A549 (cell line): ENCODE measurements around the gene BBIP1. TPM values are rescaled to one million over a fixed set of nuclear protein-coding genes. Genes with fewer than 3 reads are reported as not detected.

Source experiments
- ATAC-seq, 2 experiments: fragments of 200-7000 bp in 1 of 2; fragments of >200 bp in 1 of 2; cut with Nextera tagmentation in 1 of 2; cut with Tn5 transposase in 1 of 2; 3 replicates each; pipeline versions ENCODE4 v1.8.0 to v1.9.1; 2018 to 2020; ENCODE audit warnings: mild to moderate bottlenecking in 1 of 2, moderate library complexity in 1 of 2
- CTCF ChIA-PET: fragments of 300-600 bp; sonication (Branson Sonifier 250); formaldehyde crosslinking; extraction: SDS; loops from one replicate; lab custom pipeline; 2021; ENCODE audit warnings: antibody characterized with exemption, inconsistent platforms; lab: Yijun Ruan, JAX
- POLR2A ChIA-PET: fragments of 350-600 bp; formaldehyde crosslinking; extraction: SDS; loops from one replicate; lab custom pipeline; 2021; ENCODE audit warnings: antibody characterized with exemption, inconsistent platforms; lab: Yijun Ruan, JAX
- DNase-seq, 2 experiments: peaks; one replicate each; pipeline versions ENCODE4 v3.0.0 to v3.0.0-alpha.2; 2011 to 2016; ENCODE audit warnings: low read depth in 1 of 2, low spot score in 1 of 2
- FAIRE-seq: peaks from 2 replicates; lab custom pipeline; 2011; peaks lifted over from hg19 to GRCh38; lab: Jason Lieb, UNC
- H3K27ac ChIP-seq, 2 experiments: fragments of >200 bp; sonication (Bioruptor Twin); formaldehyde crosslinking; 3 replicates each; pipeline ENCODE4 v1.5.1; 2016 to 2017
- H3K4me1 ChIP-seq: fragments of >200 bp; sonication (Bioruptor Twin); formaldehyde crosslinking; 3 replicates; pipeline ENCODE4 v1.6.1; 2016
- H3K4me2 ChIP-seq: fragments of >200 bp; sonication (Bioruptor Twin); formaldehyde crosslinking; 3 replicates; pipeline ENCODE4 v1.6.1; 2016
- H3K4me3 ChIP-seq: fragments of >200 bp; sonication (Bioruptor Twin); formaldehyde crosslinking; 3 replicates; pipeline ENCODE4 v1.5.1; 2016
- H3K9me3 ChIP-seq: fragments of >200 bp; sonication (Bioruptor Twin); formaldehyde crosslinking; 3 replicates; pipeline ENCODE4 v1.6.1; 2016
- CBX2 ChIP-seq: fragments of 200-600 bp; sonication (generic); IDR thresholded peaks from 2 replicates; pipeline ENCODE4 v1.6.1; 2016; ENCODE audit warnings: low read depth, mild to moderate bottlenecking, borderline replicate concordance
- CBX8 ChIP-seq: fragments of 200-600 bp; sonication (generic); IDR thresholded peaks from 2 replicates; pipeline ENCODE4 v1.6.1; 2016
- CHD2 ChIP-seq: fragments of 150-350 bp; IDR thresholded peaks from 2 replicates; pipeline ENCODE4 v1.6.1; 2014; ENCODE audit warnings: low read length; ENCODE audit not compliant: partially characterized antibody
- CHD4 ChIP-seq: fragments of 200-600 bp; sonication (generic); IDR thresholded peaks from 2 replicates; pipeline ENCODE4 v1.6.1; 2016; ENCODE audit warnings: antibody characterized with exemption, mild to moderate bottlenecking, borderline replicate concordance
- EHMT2 ChIP-seq: fragments of 200-600 bp; sonication (generic); IDR thresholded peaks from 2 replicates; pipeline ENCODE4 v1.6.1; 2016; ENCODE audit warnings: antibody characterized with exemption, low read depth, mild to moderate bottlenecking, moderate library complexity
- FOXS1 ChIP-seq: fragments of 250-450 bp; sonication (Bioruptor Pico); IDR thresholded peaks from 2 replicates; pipeline ENCODE4 v1.5.0; 2020; ENCODE audit warnings: mild to moderate bottlenecking, moderate library complexity
- GATA3 ChIP-seq: IDR thresholded peaks from 2 replicates; pipeline ENCODE4 v1.6.1; 2012; ENCODE audit warnings: borderline replicate concordance
- HDAC2 ChIP-seq: fragments of 200-600 bp; sonication (generic); IDR thresholded peaks from 2 replicates; pipeline ENCODE4 v1.6.1; 2016
- HEYL ChIP-seq: fragments of 250-450 bp; sonication (Bioruptor Pico); IDR thresholded peaks from 2 replicates; pipeline ENCODE4 v1.8.0; 2021; ENCODE audit warnings: mild to moderate bottlenecking, moderate library complexity
- HOXA7 ChIP-seq: fragments of 250-450 bp; sonication (Bioruptor Pico); IDR thresholded peaks from 2 replicates; pipeline ENCODE4 v1.5.0; 2020; ENCODE audit warnings: mild to moderate bottlenecking, moderate library complexity
- HOXB5 ChIP-seq: fragments of 250-450 bp; sonication (Bioruptor Pico); IDR thresholded peaks from 2 replicates; pipeline ENCODE4 v1.5.0; 2020; ENCODE audit warnings: mild to moderate bottlenecking, moderate library complexity
- NPAS2 ChIP-seq: fragments of 250-450 bp; sonication (Bioruptor Pico); IDR thresholded peaks from 2 replicates; pipeline ENCODE4 v1.8.0; 2022; ENCODE audit warnings: mild to moderate bottlenecking, moderate library complexity, borderline replicate concordance
- NR3C1 ChIP-seq: fragments of >200 bp; sonication (Bioruptor Twin); formaldehyde crosslinking; IDR thresholded peaks from 3 replicates; pipeline ENCODE4 v1.6.1; 2017
- PHF8 ChIP-seq: fragments of 200-600 bp; sonication (generic); IDR thresholded peaks from 2 replicates; pipeline ENCODE4 v1.6.1; 2016; ENCODE audit warnings: low read depth, mild to moderate bottlenecking, antibody characterized with exemption, moderate library complexity, borderline replicate concordance
- RAD21 ChIP-seq, 2 experiments: fragments of >200 bp in 1 of 2; sonication (Bioruptor Twin) in 1 of 2; formaldehyde crosslinking in 1 of 2; IDR thresholded peaks in 1 of 2; conservative IDR thresholded peaks in 1 of 2; 2 replicates in 1 of 2; 3 replicates in 1 of 2; pipeline ENCODE4 v1.6.1; 2012 to 2018; ENCODE audit warnings: inconsistent platforms in 1 of 2
- SMC3 ChIP-seq: fragments of >200 bp; sonication (Bioruptor Twin); formaldehyde crosslinking; IDR thresholded peaks from 3 replicates; pipeline ENCODE4 v1.6.1; 2018; ENCODE audit warnings: inconsistent platforms
- TFCP2L1 ChIP-seq: fragments of 250-450 bp; sonication (Bioruptor Pico); IDR thresholded peaks from 2 replicates; pipeline ENCODE4 v1.5.0; 2021; ENCODE audit warnings: mild to moderate bottlenecking
- ZNF302 ChIP-seq: fragments of 250-450 bp; sonication (Bioruptor Pico); IDR thresholded peaks from 2 replicates; pipeline ENCODE4 v1.9.0; 2021; ENCODE audit warnings: inconsistent platforms, mild to moderate bottlenecking, moderate library complexity
- ZSCAN20 ChIP-seq: fragments of 250-450 bp; sonication (Bioruptor Pico); IDR thresholded peaks from 2 replicates; pipeline ENCODE4 v1.8.0; 2022; ENCODE audit warnings: mild to moderate bottlenecking, moderate library complexity
- WGBS: methylation state at CpG from one replicate; pipeline ENCODE4 v1.1.6; 2017; ENCODE audit errors: missing lambda C conversion rate; 5-methylcytosine and 5-hydroxymethylcytosine counted together
- polyA plus RNA-seq, 4 experiments: library from polyadenylated mRNA; depleted of rRNA in 3 of 4; stranded (reverse); fragments of >200 nt; fragmentation: RNase III in 1 of 4; extraction: RNeasy Plus Mini Kit Qiagen cat#74134 plus additional on column Dnase treatment in 1 of 4; gene quantifications; 2 replicates in 3 of 4; 3 replicates in 1 of 4; pipeline ENCODE4 v1.2.3, GENCODE V29; 2011 to 2017
- TF ChIP-seq, protein P1 (sequence below): fragments of >200 bp; sonication (Bioruptor Twin); formaldehyde crosslinking; IDR thresholded peaks from 2 replicates; pipeline ENCODE4 v1.6.1; 2016
- TF ChIP-seq, protein P2 (sequence below): fragments of 150-350 bp; IDR thresholded peaks from 2 replicates; pipeline ENCODE4 v1.6.1; 2014; ENCODE audit warnings: low read depth, mild to moderate bottlenecking, low read length

The BBIP1 gene
- polyA plus RNA-seq, 2 of the 4 experiments (the other 2 are of a cell fraction), result 57.2 to 83.4 TPM

DNA sequence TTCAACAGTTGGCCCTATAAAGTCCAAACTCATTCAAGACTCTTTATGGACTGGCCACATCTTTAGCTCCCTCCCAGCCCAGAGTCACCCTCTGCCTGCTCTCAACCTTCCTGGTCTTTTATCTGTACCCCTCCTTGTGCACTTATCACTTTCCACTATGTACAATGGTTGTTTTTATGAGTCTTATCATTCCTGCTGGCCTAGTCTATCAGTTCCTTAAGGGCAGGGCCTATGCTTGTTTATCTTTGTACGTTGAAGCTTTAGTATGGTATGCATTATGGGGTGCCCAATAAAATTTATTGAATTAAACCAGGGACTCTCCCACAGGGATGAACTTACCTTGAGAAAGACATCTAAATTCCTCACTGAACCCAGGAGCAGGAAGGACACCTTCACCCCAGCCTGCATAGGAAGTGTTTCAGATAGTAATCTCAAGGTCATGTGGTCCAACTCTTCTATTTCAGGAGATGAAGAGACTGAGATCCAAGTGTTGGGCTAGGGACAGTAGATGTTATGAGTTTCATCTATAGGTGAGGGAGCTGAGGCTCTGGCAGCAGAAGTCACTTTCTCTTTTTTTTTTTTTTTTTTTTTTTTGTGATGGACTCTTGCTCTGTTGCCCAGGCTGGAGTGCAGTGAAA, 60.6 kb downstream of the BBIP1 start:
- no peak overlapping the region for H3K4me3 ChIP-seq
- no peak overlapping the region for H3K27ac ChIP-seq
- H3K4me1 ChIP-seq, result 0 out of 3 replicates have a peak, but pooled peaks cover 3% of the 10 kb centered on the region
- ATAC-seq (peak in 1 of 2 experiments; percentile 21; a peak in 2 of 6 replicates), DNase-seq (no peak), FAIRE-seq (no peak)
- H3K4me2 ChIP-seq, result no peak overlapping the region
- no peaks in the 10 kb centered on the region for H3K9me3 ChIP-seq
- ChIA-PET POLR2A (interaction anchor here (1.5 kb wide), 1 partner anchor 13 kb away, joined by 5 read pairs; the partner anchor contains the start of gene PDCD4), CTCF (interaction anchor here (0.9 to 3.1 kb wide), 5 partner anchors 13 to 248 kb away, joined by 3 to 12 read pairs (median 4); no protein-coding TSS in a partner anchor)
- TF ChIP-seq CHD2 (no peak), CHD4 (no peak), PHF8 (no peak), ZSCAN20 (no peak), SMC3 (no peak), HOXB5 (CRISPR knock-in tag) (no peak), NR3C1 (no peak), HOXA7 (CRISPR knock-in tag) (no peak), TFCP2L1 (CRISPR knock-in tag) (no peak), CBX8 (no peak), RAD21 (conservative IDR thresholded peaks at IDR 0.05 in 1 of 2, IDR thresholded peaks at IDR 0.05 in 1 of 2) (no peak), HEYL (CRISPR knock-in tag) (no peak), ZNF302 (CRISPR knock-in tag) (no peak), HDAC2 (no peak)
- TF ChIP-seq, protein P1, sequence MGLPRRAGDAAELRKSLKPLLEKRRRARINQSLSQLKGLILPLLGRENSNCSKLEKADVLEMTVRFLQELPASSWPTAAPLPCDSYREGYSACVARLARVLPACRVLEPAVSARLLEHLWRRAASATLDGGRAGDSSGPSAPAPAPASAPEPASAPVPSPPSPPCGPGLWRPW, result no peak
- TF ChIP-seq, protein P2, sequence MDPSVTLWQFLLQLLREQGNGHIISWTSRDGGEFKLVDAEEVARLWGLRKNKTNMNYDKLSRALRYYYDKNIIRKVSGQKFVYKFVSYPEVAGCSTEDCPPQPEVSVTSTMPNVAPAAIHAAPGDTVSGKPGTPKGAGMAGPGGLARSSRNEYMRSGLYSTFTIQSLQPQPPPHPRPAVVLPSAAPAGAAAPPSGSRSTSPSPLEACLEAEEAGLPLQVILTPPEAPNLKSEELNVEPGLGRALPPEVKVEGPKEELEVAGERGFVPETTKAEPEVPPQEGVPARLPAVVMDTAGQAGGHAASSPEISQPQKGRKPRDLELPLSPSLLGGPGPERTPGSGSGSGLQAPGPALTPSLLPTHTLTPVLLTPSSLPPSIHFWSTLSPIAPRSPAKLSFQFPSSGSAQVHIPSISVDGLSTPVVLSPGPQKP, result no peak
- WGBS, result 41% methylated on average over 1 of the region's 1 CpG

DNA sequence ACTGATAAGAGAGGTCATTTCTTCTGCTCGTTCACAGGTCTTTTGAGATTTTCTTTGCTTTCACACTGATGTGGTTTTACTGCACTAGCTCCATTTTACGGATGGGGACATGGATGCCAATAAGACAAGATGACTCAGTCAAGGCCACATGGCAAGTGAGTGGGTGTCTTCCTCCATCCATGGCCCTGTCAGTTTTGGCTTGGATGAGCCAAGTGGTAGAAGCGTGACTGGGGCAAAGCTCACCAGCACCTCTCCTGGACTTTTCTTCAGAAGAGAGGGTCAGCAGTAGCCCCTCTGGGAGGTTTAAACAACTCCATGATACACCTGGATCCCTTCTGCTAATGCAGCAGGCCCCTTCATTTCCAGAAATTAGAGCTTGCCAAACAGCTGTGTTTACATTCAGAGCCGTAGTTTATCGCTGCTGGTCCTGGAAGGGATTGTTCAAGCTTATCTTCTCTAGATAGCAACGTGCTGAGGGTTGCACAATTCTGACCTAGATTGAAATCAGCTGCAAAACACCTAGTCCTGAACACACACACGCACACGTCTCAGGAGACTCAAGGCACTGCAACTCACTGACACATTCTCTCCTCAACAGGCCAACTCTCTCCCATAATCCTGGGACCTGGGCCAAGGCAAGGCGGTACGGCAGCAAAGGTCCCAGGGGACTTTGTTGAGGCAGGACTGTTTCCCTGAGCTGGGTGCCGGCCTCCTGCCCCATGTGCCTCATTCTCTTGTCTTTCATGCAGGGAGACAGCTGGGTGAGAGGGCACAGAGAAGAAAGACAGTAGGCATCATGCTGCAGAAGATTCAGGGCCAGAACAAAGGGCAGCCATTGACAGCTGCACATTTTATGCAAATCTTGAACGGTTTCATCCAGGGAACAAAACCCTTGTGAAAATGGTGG, 61.5 kb downstream of the BBIP1 start:
- H3K27ac ChIP-seq, result no peak overlapping the region
- WGBS, result 76% methylated on average over 10 of the region's 12 CpGs
- FAIRE-seq, result no peak
- no peak for DNase-seq
- TF ChIP-seq EHMT2, result no peak
- TF ChIP-seq GATA3, result no peak
- TF ChIP-seq NPAS2, result no peak
- TF ChIP-seq CBX2, result no peak
- TF ChIP-seq CHD4, result no peak
- no peak for TF ChIP-seq FOXS1 (CRISPR knock-in tag)
- no peak for TF ChIP-seq SMC3
- TF ChIP-seq, all 56 proteins: peak for 0
- no peak for ATAC-seq
- Histone ChIP-seq H3K4me3 (no peak overlapping the region), H3K9me3 (no peaks in the 10 kb centered on the region), H3K4me2 (no peak overlapping the region), H3K4me1 (peaks cover 10% of the 10 kb centered on the region; the same call in 2 of the 3 replicates)
- CTCF ChIA-PET, result interaction anchor here (0.9 to 3.1 kb wide), 5 partner anchors 14 to 111 kb away, joined by 3 to 12 read pairs (median 4); no protein-coding TSS in a partner anchor
- POLR2A ChIA-PET, result interaction anchor here (1.5 kb wide), 1 partner anchor 14 kb away, joined by 5 read pairs; the partner anchor contains the start of gene PDCD4
